ENCODE data around the gene NFAM1.

NFAM1 gene

DNA sequence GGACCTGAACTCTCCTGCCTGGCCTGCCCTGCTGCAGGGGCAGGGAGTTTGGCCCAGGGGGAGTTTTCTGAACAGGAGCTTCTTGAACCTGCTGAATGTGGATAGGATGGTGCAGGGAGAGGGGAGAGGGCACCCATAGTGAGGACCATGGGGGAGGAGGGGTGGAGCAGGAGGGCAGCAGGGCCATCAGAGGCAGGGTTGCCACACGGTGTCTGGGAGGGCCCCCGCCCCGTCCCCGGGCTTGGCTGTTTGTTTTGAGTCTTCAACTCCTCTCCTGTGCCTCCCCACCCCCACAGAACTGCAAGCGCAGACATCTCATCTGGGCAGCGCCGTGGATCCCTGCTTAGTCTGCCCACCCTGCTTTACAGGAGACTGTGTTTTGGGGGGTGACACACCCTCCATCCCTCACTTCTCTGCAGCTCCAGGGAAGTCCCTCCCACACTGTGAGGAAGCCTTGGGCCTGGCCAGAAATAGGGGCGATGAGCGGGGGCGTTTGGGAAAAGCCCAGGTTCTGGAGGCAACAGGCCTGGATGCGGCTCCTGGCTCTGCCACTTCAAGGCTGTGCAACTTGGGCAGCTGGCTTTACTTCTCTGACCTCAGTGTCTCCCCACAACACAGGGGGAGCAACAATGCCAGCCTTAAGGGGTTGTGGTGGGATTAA is 14.4 kb downstream of the NFAM1 start:
- H3K9me3 ChIP-seq (ENCODE audit: control insufficient read depth, low read length), result no peaks in the 10 kb centered on the region
- TF ChIP-seq, protein P1, sequence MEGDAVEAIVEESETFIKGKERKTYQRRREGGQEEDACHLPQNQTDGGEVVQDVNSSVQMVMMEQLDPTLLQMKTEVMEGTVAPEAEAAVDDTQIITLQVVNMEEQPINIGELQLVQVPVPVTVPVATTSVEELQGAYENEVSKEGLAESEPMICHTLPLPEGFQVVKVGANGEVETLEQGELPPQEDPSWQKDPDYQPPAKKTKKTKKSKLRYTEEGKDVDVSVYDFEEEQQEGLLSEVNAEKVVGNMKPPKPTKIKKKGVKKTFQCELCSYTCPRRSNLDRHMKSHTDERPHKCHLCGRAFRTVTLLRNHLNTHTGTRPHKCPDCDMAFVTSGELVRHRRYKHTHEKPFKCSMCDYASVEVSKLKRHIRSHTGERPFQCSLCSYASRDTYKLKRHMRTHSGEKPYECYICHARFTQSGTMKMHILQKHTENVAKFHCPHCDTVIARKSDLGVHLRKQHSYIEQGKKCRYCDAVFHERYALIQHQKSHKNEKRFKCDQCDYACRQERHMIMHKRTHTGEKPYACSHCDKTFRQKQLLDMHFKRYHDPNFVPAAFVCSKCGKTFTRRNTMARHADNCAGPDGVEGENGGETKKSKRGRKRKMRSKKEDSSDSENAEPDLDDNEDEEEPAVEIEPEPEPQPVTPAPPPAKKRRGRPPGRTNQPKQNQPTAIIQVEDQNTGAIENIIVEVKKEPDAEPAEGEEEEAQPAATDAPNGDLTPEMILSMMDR (IDR thresholded peaks at IDR 0.05), result no peak
- H3K27ac ChIP-seq, result no peak overlapping the region
- no peaks in the 10 kb centered on the region for H3K36me3 ChIP-seq (ENCODE audit: control insufficient read depth, insufficient read depth, low read length)
- no peaks in the 10 kb centered on the region for H3K4me1 ChIP-seq
- H3K79me2 ChIP-seq, result no peaks in the 10 kb centered on the region
- no peak overlapping the region for H3K9ac ChIP-seq
- no peak overlapping the region for H2AFZ ChIP-seq
- H3K4me3 ChIP-seq (ENCODE audit: low read depth, low read length), result no peak overlapping the region
- H3K27me3 ChIP-seq (ENCODE audit: control insufficient read depth, insufficient read depth, low read length), result no peaks in the 10 kb centered on the region
- no peak overlapping the region for H3K4me2 ChIP-seq (ENCODE audit: low read length)

DNA sequence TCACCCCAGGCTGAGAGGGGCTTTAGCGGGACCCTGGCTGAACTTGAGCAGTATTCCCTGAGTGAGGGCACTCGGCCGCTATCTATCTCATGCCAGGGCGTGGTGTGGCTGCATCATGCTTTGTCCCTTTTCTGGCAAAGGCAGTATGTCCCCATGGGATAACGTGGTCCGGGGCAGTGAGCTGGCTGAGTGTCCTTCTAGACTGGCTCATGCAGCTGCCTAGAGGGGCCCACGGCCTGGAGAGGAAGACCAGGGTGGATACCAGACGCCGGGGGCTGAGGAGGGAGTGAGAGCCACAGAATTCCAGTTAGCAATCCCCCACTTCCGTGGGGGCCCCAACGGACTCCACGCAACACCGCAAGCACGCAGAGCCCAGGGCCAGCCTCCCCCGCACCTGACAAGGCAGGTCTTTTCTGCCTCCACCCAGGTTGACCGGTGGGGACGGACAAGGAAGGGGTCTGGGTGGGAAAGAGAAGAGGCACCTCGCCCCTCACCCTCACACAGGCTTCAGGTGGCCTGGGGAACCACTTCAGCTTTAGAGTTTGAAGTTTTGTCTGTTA is 15.5 kb downstream of the NFAM1 start:
- H3K9me3 ChIP-seq (ENCODE audit: control insufficient read depth, low read length), result no peaks in the 10 kb centered on the region
- no peak overlapping the region for H3K4me3 ChIP-seq (ENCODE audit: low read depth, low read length)
- H3K4me1 ChIP-seq, result no peaks in the 10 kb centered on the region
- no peak overlapping the region for H2AFZ ChIP-seq
- H3K27me3 ChIP-seq (ENCODE audit: control insufficient read depth, insufficient read depth, low read length), result no peaks in the 10 kb centered on the region
- no peak overlapping the region for H3K4me2 ChIP-seq (ENCODE audit: low read length)
- no peaks in the 10 kb centered on the region for H3K36me3 ChIP-seq (ENCODE audit: control insufficient read depth, insufficient read depth, low read length)
- H3K79me2 ChIP-seq, result no peaks in the 10 kb centered on the region
- TF ChIP-seq, protein P1 (IDR thresholded peaks at IDR 0.05), result no peak
- H3K9ac ChIP-seq, result no peak overlapping the region
- no peak overlapping the region for H3K27ac ChIP-seq

DNA sequence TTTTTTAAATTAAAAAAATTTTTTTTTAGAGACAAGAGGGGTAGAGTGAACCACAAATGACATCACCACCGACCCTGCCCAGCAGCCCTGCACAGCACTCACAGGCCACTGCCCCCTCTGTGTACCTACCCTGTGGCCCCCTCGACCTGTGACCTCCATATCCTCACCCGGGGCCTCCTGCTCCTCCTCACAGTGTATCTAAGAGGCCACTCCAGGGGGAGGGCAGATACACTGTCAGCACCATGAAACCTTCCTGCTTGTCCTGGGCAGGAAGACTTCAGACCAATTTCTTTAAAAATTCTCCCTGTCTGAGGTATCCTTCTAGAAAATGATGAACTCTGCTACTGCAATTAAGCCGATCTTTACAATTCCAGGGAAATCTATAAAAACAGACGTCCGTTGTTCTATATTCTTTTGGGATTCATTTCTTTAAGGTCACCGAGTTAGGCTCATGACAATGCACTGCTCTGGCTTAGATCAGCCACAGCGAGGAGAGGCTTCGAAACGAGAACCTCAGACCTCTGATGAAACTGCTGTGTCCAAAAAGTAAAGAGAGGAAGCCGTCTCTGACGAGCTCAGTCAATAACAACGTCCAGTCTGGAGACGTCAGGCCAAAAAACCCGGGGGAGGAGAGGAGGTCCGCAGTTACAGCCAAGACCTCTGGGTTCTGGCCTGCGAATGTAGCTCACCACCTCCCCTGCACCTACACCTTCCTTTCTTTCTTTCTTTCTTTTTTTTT is 17.5 kb downstream of the NFAM1 start:
- no peaks in the 10 kb centered on the region for H3K4me1 ChIP-seq
- TF ChIP-seq, protein P1 (IDR thresholded peaks at IDR 0.05), result no peak
- H3K4me3 ChIP-seq (ENCODE audit: low read depth, low read length), result no peak overlapping the region
- no peak overlapping the region for H2AFZ ChIP-seq
- no peak overlapping the region for H3K4me2 ChIP-seq (ENCODE audit: low read length)
- H3K27ac ChIP-seq, result no peak overlapping the region
- H3K27me3 ChIP-seq (ENCODE audit: control insufficient read depth, insufficient read depth, low read length), result no peaks in the 10 kb centered on the region
- no peaks in the 10 kb centered on the region for H3K79me2 ChIP-seq
- no peaks in the 10 kb centered on the region for H3K36me3 ChIP-seq (ENCODE audit: control insufficient read depth, insufficient read depth, low read length)
- no peak overlapping the region for H3K9ac ChIP-seq
- no peaks in the 10 kb centered on the region for H3K9me3 ChIP-seq (ENCODE audit: control insufficient read depth, low read length)

DNA sequence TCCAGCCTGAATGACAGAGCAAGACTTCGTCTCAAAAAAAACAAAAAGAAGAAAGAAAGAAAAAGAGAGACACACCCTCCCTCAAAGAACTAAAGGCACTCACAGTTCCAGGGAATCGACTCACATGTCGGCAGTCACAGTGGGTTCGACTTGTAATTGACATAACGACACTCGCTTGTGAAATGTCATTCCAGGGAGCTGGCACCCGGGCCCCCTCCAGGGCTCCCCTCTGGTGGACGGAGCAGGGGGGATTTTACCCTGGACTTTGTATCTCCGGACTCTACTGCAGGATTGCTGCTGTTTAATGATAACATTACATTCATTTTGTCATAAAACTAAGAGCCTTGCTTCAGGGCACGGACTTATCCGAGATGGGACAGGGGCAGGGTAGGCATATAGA is 18.2 kb downstream of the NFAM1 start:
- no peak overlapping the region for H3K4me2 ChIP-seq (ENCODE audit: low read length)
- no peaks in the 10 kb centered on the region for H3K9me3 ChIP-seq (ENCODE audit: control insufficient read depth, low read length)
- no peaks in the 10 kb centered on the region for H3K36me3 ChIP-seq (ENCODE audit: control insufficient read depth, insufficient read depth, low read length)
- H2AFZ ChIP-seq, result no peak overlapping the region
- no peaks in the 10 kb centered on the region for H3K4me1 ChIP-seq
- TF ChIP-seq, protein P1 (IDR thresholded peaks at IDR 0.05), result no peak
- no peaks in the 10 kb centered on the region for H3K27me3 ChIP-seq (ENCODE audit: control insufficient read depth, insufficient read depth, low read length)
- H3K27ac ChIP-seq, result no peak overlapping the region
- no peak overlapping the region for H3K9ac ChIP-seq
- H3K4me3 ChIP-seq (ENCODE audit: low read depth, low read length), result no peak overlapping the region
- H3K79me2 ChIP-seq, result no peaks in the 10 kb centered on the region
